ENCODE data around the gene PXN. TPM values are rescaled to one million over a fixed set of nuclear protein-coding genes. Genes with fewer than 3 reads are reported as not detected.

PXN gene
- total and polyA plus RNA-seq, 2 of the 13 experiments (the other 11 are each of a cell fraction or from before 2014, with no cell fraction given) = 13.6 to 14.2 TPM

- TF ChIP-seq ZBTB26 (CRISPR knock-in tag; IDR thresholded peaks at IDR 0.05; ENCODE audit: borderline replicate concordance) (0 out of 2 replicates have a peak, but pooled peaks have one; percentile 31), RORA (CRISPR knock-in tag; IDR thresholded peaks at IDR 0.05) (0 out of 2 replicates have a peak, but pooled peaks have one; percentile 72), HOXA5 (CRISPR knock-in tag; IDR thresholded peaks at IDR 0.05) (no peak), EED (CRISPR knock-in tag; IDR thresholded peaks at IDR 0.05) (no peak), ETV5 (CRISPR knock-in tag; IDR thresholded peaks at IDR 0.05; ENCODE audit: borderline replicate concordance) (no peak), ARID2 (CRISPR knock-in tag; IDR thresholded peaks at IDR 0.05; ENCODE audit: borderline replicate concordance) (no peak), ZNF460 (CRISPR knock-in tag; IDR thresholded peaks at IDR 0.05; ENCODE audit: borderline replicate concordance) (no peak), ZNF235 (CRISPR knock-in tag; IDR thresholded peaks at IDR 0.05; ENCODE audit: borderline replicate concordance) (no peak), ZNF362 (CRISPR knock-in tag; IDR thresholded peaks at IDR 0.05; ENCODE audit: borderline replicate concordance) (peak; percentile 46; the same call in 1 of the 2 replicates), ZNF512 (CRISPR knock-in tag; IDR thresholded peaks at IDR 0.05) (no peak), ZNF558 (CRISPR knock-in tag; IDR thresholded peaks at IDR 0.05; ENCODE audit: borderline replicate concordance) (no peak; the same call in 1 of the 2 replicates), POLR2G (IDR thresholded peaks at IDR 0.05; ENCODE audit: low read depth, low read length) (0 out of 2 replicates have a peak, but pooled peaks have one; percentile 36), MNT (IDR thresholded peaks at IDR 0.05) (peak; percentile 49), ZBTB46 (CRISPR knock-in tag; IDR thresholded peaks at IDR 0.05; ENCODE audit: borderline replicate concordance) (no peak), ZNF414 (CRISPR knock-in tag; IDR thresholded peaks at IDR 0.05) (peak; percentile 51; the same call in 1 of the 2 replicates), KMT2B (CRISPR knock-in tag; IDR thresholded peaks at IDR 0.05) (peak; percentile 66; the same call in 1 of the 2 replicates), ZNF33A (CRISPR knock-in tag; IDR thresholded peaks at IDR 0.05; ENCODE audit: borderline replicate concordance) (no peak), MBD4 (IDR thresholded peaks at IDR 0.05; ENCODE audit: borderline replicate concordance, low read length) (no peak; the same call in 1 of the 2 replicates), JDP2 (CRISPR knock-in tag; IDR thresholded peaks at IDR 0.05; ENCODE audit: borderline replicate concordance) (no peak), SMAD3 (CRISPR knock-in tag; IDR thresholded peaks at IDR 0.05) (peak; percentile 77; the same call in 1 of the 2 replicates)
These were observed 36.7 kb upstream of the PXN start, which contains the start of gene SIRT4 (continued) for GRCh38 chr12:120301962-120302815.

Data from HepG2 (cell line).